Adrenal gland (tissue), 12 donors: Measurements from ENCODE around the gene CDH5. TPM values are rescaled to one million over a fixed set of nuclear protein-coding genes. Genes with fewer than 3 reads are reported as not detected.

ENCODE experiments used
- DNase-seq, 7 donors: peaks; one replicate each; pipeline ENCODE4 v3.0.0-alpha.2; 2019 to 2020
- H3K27ac ChIP-seq, 5 donors: fragments of 200-600 bp; sonication (generic) in 4 of 5; 1 replicate in 3 of 5; 2 replicates in 2 of 5; pipeline versions ENCODE4 v1.5.1 to v1.8.0; 2016 to 2020; ENCODE audit warnings: mild to moderate bottlenecking in 1 of 5
- H3K27me3 ChIP-seq: fragments of 200-600 bp; 2 replicates; pipeline ENCODE4 v1.8.0; 2021
- H3K36me3 ChIP-seq, 2 donors: fragments of 200-600 bp; replicated peaks in 1 of 2; 1 replicate in 1 of 2; 2 replicates in 1 of 2; pipeline versions ENCODE4 v1.5.1 to v1.8.0; 2018 to 2022
- H3K4me1 ChIP-seq, 2 donors: fragments of 200-600 bp; replicated peaks in 1 of 2; 1 replicate in 1 of 2; 2 replicates in 1 of 2; pipeline versions ENCODE4 v1.5.1 to v1.8.0; 2018 to 2021
- H3K4me3 ChIP-seq, 4 donors: fragments of 200-600 bp; sonication (generic) in 3 of 4; one replicate each; pipeline ENCODE4 v1.5.1; 2016 to 2018
- H3K9me3 ChIP-seq, 3 donors: fragments of 200-600 bp; sonication (generic) in 1 of 3; replicated peaks in 1 of 3; 1 replicate in 2 of 3; 2 replicates in 1 of 3; pipeline versions ENCODE4 v1.5.1 to v1.8.0; 2016 to 2021
- POLR2A ChIP-seq, 2 donors: fragments of 450-650 bp; IDR thresholded peaks; one replicate each; pipeline ENCODE4 v1.6.1; 2017; ENCODE audit warnings: antibody characterized with exemption in 2 of 2, mild to moderate bottlenecking in 2 of 2, moderate library complexity in 1 of 2
- WGBS, 4 donors: extraction: QIAGEN DNeasy Blood & Tissue Kit in 2 of 4; methylation state at CpG; one replicate each; pipeline versions ENCODE4 v1.1.5 to v1.1.7; 2013 to 2017; 5-methylcytosine and 5-hydroxymethylcytosine counted together
- intact Hi-C, 2 donors: fragments of 100-400 bp; cut with DNase I; formaldehyde crosslinking; loops; one replicate each; pipeline versions ENCODE4 v1.14.1 to v1.15.0; 2022 to 2023
- polyA plus RNA-seq, 3 donors: library from polyadenylated mRNA; stranded (reverse); fragments of 200-250 nt in 2 of 3; fragments of 350-450 nt in 1 of 3; fragmentation: Illumina TruSeq in 1 of 3; extraction: RNeasy Lipid Tissue Mini Kit (QIAGEN cat#74804) in 1 of 3; gene quantifications; one replicate each; pipeline ENCODE4 v1.2.3, GENCODE V29; 2013 to 2014
- total RNA-seq, 9 donors: library from RNA; depleted of rRNA in 4 of 9; stranded (reverse); fragments of >200 nt in 4 of 9; fragments of 120-200 nt in 1 of 9; fragmentation: NEBNext Ultra II Directional in 1 of 9; extraction: Animal tissue kit (Norgen Biotek cat#: 25700) in 1 of 9; gene quantifications; one replicate each; pipeline versions ENCODE4 v1.1.0 to v1.2.4, GENCODE V29; 2013 to 2023
- TF ChIP-seq, protein P1 (sequence below), 6 experiments: fragments of 450-650 bp in 4 of 6; fragments of 200-600 bp in 2 of 6; sonication (generic) in 1 of 6; IDR thresholded peaks; 1 replicate in 5 of 6; 2 replicates in 1 of 6; pipeline versions ENCODE4 v1.5.1 to v1.8.0; 2016 to 2021; ENCODE audit warnings: antibody characterized with exemption in 6 of 6, mild to moderate bottlenecking in 2 of 6, moderate library complexity in 1 of 6
- donor health status: healthy with polysubstance abuse.
- donor health status: Bipolar disorder and iron deficiency.
- donor health status: DM: yes; HTN: yes; CAD: no.
- donor health status: DM: no; HTN: no; CAD: no.
- donor health status: DM: no; HTN: no; CAD: no.
- donor health status: DM: yes; HTN: yes; CAD: no.

The CDH5 gene
- total and polyA plus RNA-seq, 12 donors: 13.8 to 50.9 (median 28.4) TPM

GRCh38 chr16:66335704-66336329 lies 30.7 kb upstream of the CDH5 start:
- 25 to 38% (median 33%) methylated on average over 7 to 8 of the region's 8 CpGs for WGBS, 4 donors
- TF ChIP-seq, protein P1, sequence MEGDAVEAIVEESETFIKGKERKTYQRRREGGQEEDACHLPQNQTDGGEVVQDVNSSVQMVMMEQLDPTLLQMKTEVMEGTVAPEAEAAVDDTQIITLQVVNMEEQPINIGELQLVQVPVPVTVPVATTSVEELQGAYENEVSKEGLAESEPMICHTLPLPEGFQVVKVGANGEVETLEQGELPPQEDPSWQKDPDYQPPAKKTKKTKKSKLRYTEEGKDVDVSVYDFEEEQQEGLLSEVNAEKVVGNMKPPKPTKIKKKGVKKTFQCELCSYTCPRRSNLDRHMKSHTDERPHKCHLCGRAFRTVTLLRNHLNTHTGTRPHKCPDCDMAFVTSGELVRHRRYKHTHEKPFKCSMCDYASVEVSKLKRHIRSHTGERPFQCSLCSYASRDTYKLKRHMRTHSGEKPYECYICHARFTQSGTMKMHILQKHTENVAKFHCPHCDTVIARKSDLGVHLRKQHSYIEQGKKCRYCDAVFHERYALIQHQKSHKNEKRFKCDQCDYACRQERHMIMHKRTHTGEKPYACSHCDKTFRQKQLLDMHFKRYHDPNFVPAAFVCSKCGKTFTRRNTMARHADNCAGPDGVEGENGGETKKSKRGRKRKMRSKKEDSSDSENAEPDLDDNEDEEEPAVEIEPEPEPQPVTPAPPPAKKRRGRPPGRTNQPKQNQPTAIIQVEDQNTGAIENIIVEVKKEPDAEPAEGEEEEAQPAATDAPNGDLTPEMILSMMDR (IDR thresholded peaks at IDR 0.05): no peak
- TF ChIP-seq POLR2A (IDR thresholded peaks at IDR 0.05): no peak
- peak in 3 of 7 donors; percentile 22 to 33 (median 27) for DNase-seq
- Histone ChIP-seq H3K36me3 (no peaks in the 10 kb centered on the region), H3K27ac (no peak overlapping the region), H3K4me3 (no peak overlapping the region), H3K27me3 (no peaks in the 10 kb centered on the region), H3K4me1 (no peaks in the 10 kb centered on the region), H3K9me3 (no peaks in the 10 kb centered on the region)
- intact Hi-C loops: no loop called here

DNA sequence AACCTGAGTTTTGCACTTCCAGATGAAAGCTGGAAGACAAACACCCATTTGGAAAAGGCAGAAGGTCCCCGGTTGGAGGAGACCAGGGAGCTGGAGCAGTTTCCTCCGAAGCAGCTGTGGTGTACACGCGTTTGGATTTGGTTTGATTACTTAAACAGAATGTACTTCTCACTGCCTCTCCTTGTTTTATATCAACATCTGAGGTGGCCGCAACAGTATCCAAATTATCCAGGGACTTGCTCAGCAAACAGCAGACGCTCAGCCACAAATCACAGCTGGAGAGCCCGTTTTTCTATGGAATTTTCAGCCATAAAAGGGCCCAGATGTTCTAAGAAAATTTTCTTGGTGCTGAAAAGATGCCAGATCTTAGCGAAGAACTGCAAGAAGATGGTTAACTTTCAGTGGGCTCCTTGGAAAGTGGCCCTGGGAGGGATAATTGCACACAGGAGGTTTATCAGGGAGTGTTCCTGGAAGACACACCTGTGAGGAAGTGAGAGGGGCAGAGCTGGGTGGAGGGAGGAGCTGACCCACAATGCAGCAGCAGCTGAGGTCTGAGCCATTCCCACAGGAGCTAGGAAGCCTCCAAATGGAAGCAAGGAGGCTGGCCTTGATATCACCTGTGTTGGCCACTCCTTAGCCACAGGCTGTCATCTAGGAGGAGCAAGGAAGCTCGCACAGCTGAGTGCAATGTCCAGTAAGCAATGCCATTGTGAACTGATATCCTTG lies 28.9 kb upstream of the CDH5 start:
- Histone ChIP-seq H3K36me3 (no peaks in the 10 kb centered on the region), H3K27ac (no peak overlapping the region), H3K4me1 (no peaks in the 10 kb centered on the region), H3K9me3 (no peaks in the 10 kb centered on the region), H3K4me3 (no peak overlapping the region), H3K27me3 (no peaks in the 10 kb centered on the region)
- 69 to 80% (median 75%) methylated on average over 8 to 9 of the region's 9 CpGs for WGBS, 4 donors
- intact Hi-C loops: no loop called here
- no peak for DNase-seq
- no peak for TF ChIP-seq POLR2A (IDR thresholded peaks at IDR 0.05)
- TF ChIP-seq, protein P1 (IDR thresholded peaks at IDR 0.05): no peak

DNA sequence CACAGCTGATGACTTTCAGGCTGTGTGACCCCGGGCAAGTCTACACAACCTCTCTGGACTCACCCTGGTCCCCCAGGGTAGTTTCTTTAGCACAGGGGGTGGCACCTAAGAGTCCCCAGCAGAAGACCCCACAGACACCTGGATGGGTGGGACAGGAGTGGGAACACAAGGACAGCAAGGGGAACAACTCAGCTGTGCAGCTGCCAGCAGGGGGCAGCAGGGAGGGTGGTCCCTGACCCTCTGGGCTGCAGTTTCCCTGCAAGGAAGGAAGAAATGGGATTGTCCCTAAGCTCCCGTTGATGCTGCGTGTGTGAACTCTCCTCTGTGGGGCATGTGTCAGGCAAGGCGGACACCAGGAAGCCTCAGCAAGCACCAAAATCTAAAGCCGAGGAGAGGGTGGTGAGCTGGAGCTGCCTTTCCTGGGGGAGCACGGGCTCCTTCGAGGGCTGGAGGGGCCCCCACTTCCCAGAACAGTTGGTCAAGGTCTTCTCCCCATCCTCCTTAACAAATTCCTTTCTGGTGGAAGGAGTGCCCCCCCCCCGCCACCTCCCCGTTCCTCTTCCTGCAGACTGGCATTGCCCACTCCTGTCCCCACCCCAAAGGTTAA lies 24.1 kb upstream of the CDH5 start:
- H3K4me1 ChIP-seq: no peaks in the 10 kb centered on the region
- 48 to 66% (median 55%) methylated on average over 6 to 9 of the region's 9 CpGs for WGBS, 4 donors
- intact Hi-C loops: no loop called here
- H3K4me3 ChIP-seq: no peak overlapping the region
- no peak overlapping the region for H3K27ac ChIP-seq
- DNase-seq: no peak
- no peaks in the 10 kb centered on the region for H3K27me3 ChIP-seq
- TF ChIP-seq, protein P1 (IDR thresholded peaks at IDR 0.05): peak in 5 of 6 experiments; percentile 17 to 48 (median 26)
- TF ChIP-seq POLR2A (IDR thresholded peaks at IDR 0.05): no peak
- no peaks in the 10 kb centered on the region for H3K36me3 ChIP-seq
- H3K9me3 ChIP-seq: no peaks in the 10 kb centered on the region

DNA sequence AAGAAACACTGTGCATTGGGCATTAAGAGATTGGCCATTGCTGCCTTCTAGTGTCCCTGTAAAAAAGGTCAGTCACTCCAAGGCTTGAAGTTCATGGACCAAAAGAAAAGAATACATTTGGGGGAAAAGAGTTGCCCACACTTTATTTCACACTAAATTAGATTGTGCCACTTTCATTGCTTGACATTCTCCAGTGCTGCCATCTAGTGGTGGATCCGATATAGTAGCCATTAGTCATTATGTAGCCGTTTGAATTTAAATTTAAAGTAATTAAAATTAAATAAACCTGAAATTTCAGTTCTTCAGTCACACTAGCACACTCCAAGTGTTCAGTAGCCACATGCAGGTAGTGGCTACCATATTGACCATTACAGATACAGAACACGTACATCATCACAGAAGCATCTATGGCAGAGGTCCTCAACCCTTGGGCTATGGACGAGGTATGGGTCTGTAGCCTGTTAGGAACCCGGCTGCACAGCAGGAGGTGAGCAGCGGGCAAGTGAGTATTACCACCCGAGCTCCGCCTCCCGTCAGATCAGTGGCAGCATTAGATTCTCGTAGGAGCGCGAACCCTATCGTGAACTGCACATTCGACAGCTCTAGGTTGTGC lies 21.9 kb upstream of the CDH5 start:
- Histone ChIP-seq H3K36me3 (no peaks in the 10 kb centered on the region), H3K27me3 (no peaks in the 10 kb centered on the region), H3K27ac (no peak overlapping the region), H3K4me1 (no peaks in the 10 kb centered on the region), H3K9me3 (no peaks in the 10 kb centered on the region), H3K4me3 (no peak overlapping the region)
- WGBS, 4 donors: 39 to 66% (median 56%) methylated on average over 6 to 14 of the region's 14 CpGs
- intact Hi-C loops: no loop called here
- DNase-seq: peak in 3 of 7 donors; percentile 35 to 57 (median 52)
- TF ChIP-seq POLR2A (IDR thresholded peaks at IDR 0.05): no peak
- TF ChIP-seq, protein P1 (IDR thresholded peaks at IDR 0.05): peak; percentile 42 to 85 (median 56)
